ENCODE results near the gene DIS3L. TPM values are rescaled to one million over a fixed set of nuclear protein-coding genes. Genes with fewer than 3 reads are reported as not detected.

DIS3L gene
- total and polyA plus RNA-seq, 2 of the 13 experiments (the other 11 are each of a cell fraction or from before 2014, with no cell fraction given), result 21.0 to 50.5 TPM

DNA sequence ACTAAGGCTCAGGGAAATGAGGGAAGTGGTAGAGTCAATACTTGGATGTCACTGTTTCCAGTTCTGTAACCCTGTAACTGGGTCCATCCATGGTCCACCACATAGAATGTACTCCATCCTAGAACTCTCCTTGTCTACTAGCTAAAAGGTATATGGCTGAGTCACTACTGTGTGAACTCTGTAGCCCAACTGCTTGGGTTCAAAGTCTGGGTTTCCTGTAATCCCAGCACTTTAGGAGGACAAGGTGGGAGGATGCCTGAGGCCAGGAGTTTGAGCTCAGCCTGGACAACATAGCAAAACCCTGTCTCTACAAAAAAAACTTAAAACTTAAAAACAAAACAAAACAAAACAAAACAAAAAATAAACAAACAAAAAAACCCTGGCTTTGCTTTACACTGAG lies 5.3 kb upstream of the DIS3L start (continued):
- TF ChIP-seq, protein P1, sequence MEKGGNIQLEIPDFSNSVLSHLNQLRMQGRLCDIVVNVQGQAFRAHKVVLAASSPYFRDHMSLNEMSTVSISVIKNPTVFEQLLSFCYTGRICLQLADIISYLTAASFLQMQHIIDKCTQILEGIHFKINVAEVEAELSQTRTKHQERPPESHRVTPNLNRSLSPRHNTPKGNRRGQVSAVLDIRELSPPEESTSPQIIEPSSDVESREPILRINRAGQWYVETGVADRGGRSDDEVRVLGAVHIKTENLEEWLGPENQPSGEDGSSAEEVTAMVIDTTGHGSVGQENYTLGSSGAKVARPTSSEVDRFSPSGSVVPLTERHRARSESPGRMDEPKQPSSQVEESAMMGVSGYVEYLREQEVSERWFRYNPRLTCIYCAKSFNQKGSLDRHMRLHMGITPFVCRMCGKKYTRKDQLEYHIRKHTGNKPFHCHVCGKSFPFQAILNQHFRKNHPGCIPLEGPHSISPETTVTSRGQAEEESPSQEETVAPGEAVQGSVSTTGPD (CRISPR knock-in tag; IDR thresholded peaks at IDR 0.05), result no peak
- no peak for TF ChIP-seq MED13 (CRISPR knock-in tag; IDR thresholded peaks at IDR 0.05)
- TF ChIP-seq MIXL1 (CRISPR knock-in tag; IDR thresholded peaks at IDR 0.05), result no peak
- TF ChIP-seq HIC2 (CRISPR knock-in tag; IDR thresholded peaks at IDR 0.05; ENCODE audit: low read depth), result no peak
- TF ChIP-seq, protein P2, sequence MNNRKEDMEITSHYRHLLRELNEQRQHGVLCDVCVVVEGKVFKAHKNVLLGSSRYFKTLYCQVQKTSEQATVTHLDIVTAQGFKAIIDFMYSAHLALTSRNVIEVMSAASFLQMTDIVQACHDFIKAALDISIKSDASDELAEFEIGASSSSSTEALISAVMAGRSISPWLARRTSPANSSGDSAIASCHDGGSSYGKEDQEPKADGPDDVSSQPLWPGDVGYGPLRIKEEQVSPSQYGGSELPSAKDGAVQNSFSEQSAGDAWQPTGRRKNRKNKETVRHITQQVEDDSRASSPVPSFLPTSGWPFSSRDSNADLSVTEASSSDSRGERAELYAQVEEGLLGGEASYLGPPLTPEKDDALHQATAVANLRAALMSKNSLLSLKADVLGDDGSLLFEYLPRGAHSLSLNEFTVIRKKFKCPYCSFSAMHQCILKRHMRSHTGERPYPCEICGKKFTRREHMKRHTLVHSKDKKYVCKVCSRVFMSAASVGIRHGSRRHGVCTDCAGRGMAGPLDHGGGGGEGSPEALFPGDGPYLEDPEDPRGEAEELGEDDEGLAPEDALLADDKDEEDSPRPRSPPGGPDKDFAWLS (CRISPR knock-in tag; IDR thresholded peaks at IDR 0.05; ENCODE audit: borderline replicate concordance), result no peak
- 0 out of 2 replicates have a peak, but pooled peaks have one; percentile 43 for TF ChIP-seq ZNF644 (CRISPR knock-in tag; IDR thresholded peaks at IDR 0.05; ENCODE audit: low read depth)
- TF ChIP-seq ZNF724P (CRISPR knock-in tag; IDR thresholded peaks at IDR 0.05; ENCODE audit: borderline replicate concordance), result no peak
- no peak for TF ChIP-seq ZHX1 (CRISPR knock-in tag; IDR thresholded peaks at IDR 0.05; ENCODE audit: low read depth)
- TF ChIP-seq, protein P3, sequence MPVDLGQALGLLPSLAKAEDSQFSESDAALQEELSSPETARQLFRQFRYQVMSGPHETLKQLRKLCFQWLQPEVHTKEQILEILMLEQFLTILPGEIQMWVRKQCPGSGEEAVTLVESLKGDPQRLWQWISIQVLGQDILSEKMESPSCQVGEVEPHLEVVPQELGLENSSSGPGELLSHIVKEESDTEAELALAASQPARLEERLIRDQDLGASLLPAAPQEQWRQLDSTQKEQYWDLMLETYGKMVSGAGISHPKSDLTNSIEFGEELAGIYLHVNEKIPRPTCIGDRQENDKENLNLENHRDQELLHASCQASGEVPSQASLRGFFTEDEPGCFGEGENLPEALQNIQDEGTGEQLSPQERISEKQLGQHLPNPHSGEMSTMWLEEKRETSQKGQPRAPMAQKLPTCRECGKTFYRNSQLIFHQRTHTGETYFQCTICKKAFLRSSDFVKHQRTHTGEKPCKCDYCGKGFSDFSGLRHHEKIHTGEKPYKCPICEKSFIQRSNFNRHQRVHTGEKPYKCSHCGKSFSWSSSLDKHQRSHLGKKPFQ (CRISPR knock-in tag; IDR thresholded peaks at IDR 0.05; ENCODE audit: insufficient replicate concordance), result no peak
- no peak for TF ChIP-seq SRSF4 (IDR thresholded peaks at IDR 0.05; ENCODE audit: low read depth, low read length, poor library complexity, severe bottlenecking)
- TF ChIP-seq GFI1 (CRISPR knock-in tag; IDR thresholded peaks at IDR 0.05; ENCODE audit: borderline replicate concordance), result no peak
- TF ChIP-seq TIGD3 (CRISPR knock-in tag; IDR thresholded peaks at IDR 0.05; ENCODE audit: borderline replicate concordance), result no peak
- TF ChIP-seq ATRX (CRISPR knock-in tag; IDR thresholded peaks at IDR 0.05; ENCODE audit: borderline replicate concordance), result no peak

Data from HepG2 (cell line).